Endothelial cell of umbilical vein (primary cell): ENCODE data around the gene PYGB. TPM values are rescaled to one million over a fixed set of nuclear protein-coding genes. Genes with fewer than 3 reads are reported as not detected.

Experiments used
- BruUV-seq: library from RNA; stranded (reverse); fragments of 400-500 nt; replicated peaks from 2 replicates; lab custom pipeline; 2021; lab: Mats Ljungman, UMichigan
- CTCF ChIA-PET: fragments of 300-600, 350-600 bp; sonication (Branson Sonifier 250); formaldehyde crosslinking; loops from one replicate; lab custom pipeline; 2021; ENCODE audit warnings: antibody characterized with exemption, inconsistent platforms; lab: Charles Lee
- POLR2A ChIA-PET: fragments of 300-600, 350-600 bp; sonication (Branson Sonifier 250); formaldehyde crosslinking; loops from one replicate; lab custom pipeline; 2021; ENCODE audit warnings: antibody characterized with exemption, inconsistent platforms; lab: Charles Lee
- DNase-seq: peaks from one replicate; pipeline ENCODE4 v3.0.0-alpha.2; 2011; ENCODE audit warnings: low read depth, low spot score
- FAIRE-seq: peaks from 2 replicates; lab custom pipeline; 2011; peaks lifted over from hg19 to GRCh38; lab: Jason Lieb, UNC
- H2AFZ ChIP-seq: 2 replicates; pipeline ENCODE4 v1.6.0; 2012; ENCODE audit warnings: low read depth, low read length, control low read depth, inconsistent platforms
- H3K27ac ChIP-seq: 2 replicates; pipeline ENCODE4 v1.5.1; 2011; ENCODE audit warnings: low read depth, mild to moderate bottlenecking, control low read depth, low read length, moderate library complexity; ENCODE audit not compliant: insufficient read depth
- H3K27me3 ChIP-seq, 2 experiments: 2 replicates each; pipeline versions ENCODE4 v1.6.0 to v1.6.1; 2011; ENCODE audit warnings: low read length in 2 of 2, mixed read lengths in 1 of 2; ENCODE audit not compliant: control insufficient read depth in 2 of 2, insufficient read depth in 2 of 2
- H3K36me3 ChIP-seq, 2 experiments: 2 replicates in 1 of 2; 3 replicates in 1 of 2; pipeline ENCODE4 v1.5.1; 2011; ENCODE audit warnings: low read length in 2 of 2, mild to moderate bottlenecking in 1 of 2, moderate library complexity in 1 of 2; ENCODE audit not compliant: control insufficient read depth in 2 of 2, insufficient read depth in 2 of 2; ENCODE audit errors: extremely low read depth in 1 of 2
- H3K4me1 ChIP-seq: 3 replicates; pipeline ENCODE4 v1.5.1; 2011; ENCODE audit warnings: mild to moderate bottlenecking, low read length; ENCODE audit not compliant: control insufficient read depth, insufficient read depth; ENCODE audit errors: extremely low read depth
- H3K4me2 ChIP-seq: 2 replicates; pipeline ENCODE4 v1.6.1; 2011; ENCODE audit warnings: low read length, control low read depth, mixed read lengths; ENCODE audit not compliant: insufficient read depth
- H3K4me3 ChIP-seq, 3 experiments: fragments of 200-600 bp in 1 of 3; sonication (generic), shearing (Covaris generic) in 1 of 3; replicated peaks in 1 of 3; 2 replicates each; pipeline ENCODE4 v1.5.1; 2011 to 2016; ENCODE audit warnings: control low read depth in 3 of 3, low read length in 3 of 3, mild to moderate bottlenecking in 2 of 3, inconsistent platforms in 1 of 3, low read depth in 1 of 3, moderate library complexity in 1 of 3; ENCODE audit not compliant: insufficient read depth in 1 of 3
- H3K79me2 ChIP-seq: 2 replicates; pipeline ENCODE4 v1.6.0; 2012; ENCODE audit warnings: low read length, inconsistent platforms; ENCODE audit not compliant: control insufficient read depth, insufficient read depth
- H3K9ac ChIP-seq: replicated peaks from 2 replicates; pipeline ENCODE3; 2011; ENCODE audit warnings: low read length, control low read depth; ENCODE audit not compliant: insufficient read depth; ENCODE audit errors: extremely low read depth
- H3K9me1 ChIP-seq: replicated peaks from 3 replicates; pipeline ENCODE4 v1.6.0; 2011; ENCODE audit warnings: mild to moderate bottlenecking, low read length; ENCODE audit not compliant: control insufficient read depth, insufficient read depth; ENCODE audit errors: extremely low read depth
- H3K9me3 ChIP-seq: replicated peaks from 2 replicates; pipeline ENCODE4 v1.5.1; 2012; ENCODE audit warnings: low read length, inconsistent platforms; ENCODE audit not compliant: control insufficient read depth, insufficient read depth
- H4K20me1 ChIP-seq: replicated peaks from 2 replicates; pipeline ENCODE3; 2011; ENCODE audit warnings: mild to moderate bottlenecking, low read length; ENCODE audit not compliant: control insufficient read depth, insufficient read depth; ENCODE audit errors: extremely low read depth
- CTCF ChIP-seq, 2 donors: IDR thresholded peaks; 1 replicate in 1 of 2; 2 replicates in 1 of 2; pipeline ENCODE4 v1.5.1; 2011; ENCODE audit warnings: low read length in 2 of 2, mild to moderate bottlenecking in 2 of 2, moderate library complexity in 2 of 2, control low read depth in 1 of 2, inconsistent platforms in 1 of 2, low read depth in 1 of 2; ENCODE audit not compliant: insufficient read depth in 1 of 2; ENCODE audit errors: extremely low read depth in 1 of 2
- FOS ChIP-seq: IDR thresholded peaks from 2 replicates; pipeline ENCODE4 v1.6.1; 2011; ENCODE audit warnings: mild to moderate bottlenecking, low read length, moderate library complexity, borderline replicate concordance; ENCODE audit not compliant: insufficient read depth
- GATA2 ChIP-seq: IDR thresholded peaks from 2 replicates; pipeline ENCODE4 v1.7.0; 2011; ENCODE audit warnings: low read depth, mild to moderate bottlenecking, moderate library complexity, mixed read lengths, low read length; ENCODE audit not compliant: insufficient read length, insufficient read depth
- POLR2AphosphoS5 ChIP-seq: IDR thresholded peaks from 2 replicates; pipeline ENCODE4 v1.6.1; 2012; ENCODE audit warnings: low read depth, mild to moderate bottlenecking, control low read depth, low read length, moderate library complexity; ENCODE audit not compliant: insufficient read depth
- dilution Hi-C: fragments of 300-500 bp; cut with MboI; formaldehyde crosslinking; loops from one replicate; pipeline ENCODE4 v1.15.0; 2019; ENCODE audit warnings: low sequenced_read_pairs; ENCODE audit not compliant: extremely low pct_ligation_motif_present
- intact Hi-C: fragments of 100-400 bp; cut with micrococcal nuclease; formaldehyde crosslinking; loops from one replicate; pipeline ENCODE4 v1.10.0; 2022
- polyA plus RNA-seq, 4 experiments: library from polyadenylated mRNA; depleted of rRNA in 3 of 4; stranded (reverse) in 3 of 4; unstranded in 1 of 4; fragments of >200 nt; gene quantifications; 2 replicates each; pipeline versions ENCODE4 v1.2.1 to v1.2.3, GENCODE V29; 2011 to 2012; ENCODE audit warnings: missing spikeins in 1 of 4
- total RNA-seq: library from RNA; stranded (reverse); gene quantifications from 2 replicates; pipeline ENCODE4 v1.2.3, GENCODE V29; 2021

The PYGB gene
- total and polyA plus RNA-seq, 2 donors (not counting 3 experiments of a cell fraction or from before 2014, with no cell fraction given): 36.1 to 60.2 TPM

- H3K27me3 ChIP-seq: no peaks in the 10 kb centered on the region
- H3K9ac ChIP-seq: no peak overlapping the region
- BruUV-seq: no TSS peak
- H3K79me2 ChIP-seq: peaks cover 5% of the 10 kb centered on the region
- FAIRE-seq (no peak), DNase-seq (no peak)
- H3K9me3 ChIP-seq: no peaks in the 10 kb centered on the region
- intact Hi-C loops (no loop called here), dilution Hi-C loops (no loop called here)
- no peak overlapping the region for H3K27ac ChIP-seq
- H3K36me3 ChIP-seq: peaks cover 4 to 32% of the 10 kb centered on the region in 2 experiments
- no peak overlapping the region for H3K4me2 ChIP-seq
- CTCF ChIA-PET: interaction anchor here (1.0 kb wide), 1 partner anchor 18 kb away, joined by 3 read pairs; no protein-coding TSS in a partner anchor
- H3K9me1 ChIP-seq: no peaks in the 10 kb centered on the region
- no peak overlapping the region for H2AFZ ChIP-seq
- TF ChIP-seq CTCF (IDR thresholded peaks at IDR 0.05; ENCODE audit: extremely low read depth in 1 of 2, insufficient read depth in 1 of 2, low read depth in 1 of 2, low read length in 2 of 2): no peak
- TF ChIP-seq GATA2: no peak
- no peak for TF ChIP-seq POLR2AphosphoS5
- no peak for TF ChIP-seq FOS
- H3K4me1 ChIP-seq: no peaks in the 10 kb centered on the region
- H4K20me1 ChIP-seq: no peaks in the 10 kb centered on the region
- POLR2A ChIA-PET: interaction anchor here (0.6 kb wide), 1 partner anchor 362 kb away, joined by 3 read pairs; no protein-coding TSS in a partner anchor
- H3K4me3 ChIP-seq: no peak overlapping the region
Measured at GRCh38 chr20:25269057-25269832, 21.4 kb downstream of the PYGB start.
